Stimulated activated memory B cell treated with anti-CD40 and anti-IgM and Interleukin-4, amounts not matched to agents 10 μg/mL and 1 μg/mL and 100 μg/mL, for 72 hours (primary cell): ENCODE data around the gene ACYP2.
A peak's percentile ranks its signal among the peaks of the same experiment; 100 is the strongest.
"Not testable (repeated sequence)": the region's sequence is repeated elsewhere in the genome, so short reads cannot be mapped to it uniquely, and the experiment has no call there.

Experiments
- ATAC-seq: fragments of 150-1000 bp; cut with Tn5 transposase; 2 replicates; pipeline ENCODE4 v1.10.0; 2021
- H3K27ac Mint-ChIP-seq: one replicate; pipeline ENCODE4 v1.8.0; 2022; ENCODE audit warnings: mild to moderate bottlenecking, mixed read lengths
- H3K27me3 Mint-ChIP-seq: one replicate; pipeline ENCODE4 v1.8.0; 2022; ENCODE audit warnings: mixed read lengths
- H3K36me3 Mint-ChIP-seq: one replicate; pipeline ENCODE4 v1.8.0; 2022; ENCODE audit warnings: mixed read lengths
- H3K4me1 Mint-ChIP-seq: one replicate; pipeline ENCODE4 v1.8.0; 2022; ENCODE audit warnings: mixed read lengths
- H3K4me3 Mint-ChIP-seq: one replicate; pipeline ENCODE4 v1.8.0; 2022; ENCODE audit warnings: mild to moderate bottlenecking, moderate library complexity, mixed read lengths
- H3K9me3 Mint-ChIP-seq: one replicate; pipeline ENCODE4 v1.8.0; 2022; ENCODE audit warnings: mixed read lengths

The ACYP2 gene

DNA sequence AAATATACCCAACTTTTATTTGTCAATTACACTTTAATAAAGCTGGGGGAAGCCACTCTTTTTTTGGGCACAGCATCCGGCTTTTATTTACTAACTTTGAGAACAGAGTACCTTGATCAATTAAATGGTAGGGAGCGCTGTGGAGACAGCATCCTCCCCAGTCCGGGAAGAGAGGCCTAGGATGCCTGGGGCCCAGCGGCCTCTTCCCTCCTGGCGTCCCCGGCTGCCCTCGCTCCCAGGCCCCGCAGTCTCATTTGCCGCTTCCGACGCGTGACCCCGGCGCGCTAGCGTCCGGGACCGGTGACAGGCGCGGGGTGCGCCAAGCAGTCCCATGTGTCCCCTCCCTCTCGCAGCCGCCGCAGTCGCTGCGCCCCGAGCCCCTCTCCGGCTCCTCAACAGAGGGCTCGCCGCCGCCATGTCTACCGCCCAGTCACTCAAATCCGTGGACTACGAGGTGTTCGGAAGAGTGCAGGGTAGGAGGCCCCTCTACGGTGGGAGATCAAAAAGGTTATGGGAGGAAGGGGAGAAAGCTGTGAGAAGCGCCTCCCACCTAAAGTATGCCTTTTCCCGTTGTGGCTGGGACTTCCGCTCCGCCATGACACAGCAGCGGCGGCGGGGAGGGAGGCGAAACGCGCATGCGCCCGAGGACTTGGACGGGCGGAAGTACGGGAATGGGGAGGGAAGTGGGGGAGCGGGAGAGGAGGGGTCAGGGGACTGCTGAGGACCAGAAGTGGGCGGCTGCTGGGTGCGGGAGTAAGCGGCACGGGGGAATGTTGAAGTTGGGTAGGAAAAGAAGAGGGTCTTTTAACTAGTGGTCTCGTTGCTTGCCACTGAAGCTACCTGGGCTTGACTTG lies at the start of gene ACYP2:
TSS of gene ACYP2 (plus strand) at position 332 of the 854 bp plus-strand sequence.
- Mint-ChIP-seq H3K36me3 (peaks cover 29% of the 10 kb centered on the region), H3K27ac (peak within 1 kb of the TSS; percentile 97), H3K27me3 (no peaks in the 10 kb centered on the region), H3K4me3 (peak within 1 kb of the TSS; percentile 97), H3K4me1 (peaks cover 18% of the 10 kb centered on the region), H3K9me3 (peaks cover 4% of the 10 kb centered on the region)
- peak; percentile 93 for ATAC-seq

DNA sequence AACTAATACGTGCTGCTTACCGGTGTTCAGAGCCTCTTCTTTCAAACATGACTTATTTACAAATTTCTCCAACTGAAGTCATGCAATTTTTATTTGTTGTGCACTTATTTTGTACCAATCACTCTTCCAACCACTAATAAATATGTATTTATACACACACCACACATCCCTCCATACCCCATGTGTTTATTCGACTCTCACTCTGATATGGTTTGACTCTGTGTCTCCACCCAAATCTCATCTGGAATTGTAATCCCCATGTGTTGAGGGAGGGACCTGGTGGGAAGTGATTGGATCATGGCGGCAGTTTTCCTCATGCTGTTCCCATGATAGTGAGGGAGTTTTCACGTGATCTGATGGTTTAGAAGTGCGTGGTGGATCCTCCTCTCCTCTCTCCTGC lies 49.5 kb upstream of the ACYP2 start:
- peaks cover 24% of the 10 kb centered on the region for H3K4me1 Mint-ChIP-seq

DNA sequence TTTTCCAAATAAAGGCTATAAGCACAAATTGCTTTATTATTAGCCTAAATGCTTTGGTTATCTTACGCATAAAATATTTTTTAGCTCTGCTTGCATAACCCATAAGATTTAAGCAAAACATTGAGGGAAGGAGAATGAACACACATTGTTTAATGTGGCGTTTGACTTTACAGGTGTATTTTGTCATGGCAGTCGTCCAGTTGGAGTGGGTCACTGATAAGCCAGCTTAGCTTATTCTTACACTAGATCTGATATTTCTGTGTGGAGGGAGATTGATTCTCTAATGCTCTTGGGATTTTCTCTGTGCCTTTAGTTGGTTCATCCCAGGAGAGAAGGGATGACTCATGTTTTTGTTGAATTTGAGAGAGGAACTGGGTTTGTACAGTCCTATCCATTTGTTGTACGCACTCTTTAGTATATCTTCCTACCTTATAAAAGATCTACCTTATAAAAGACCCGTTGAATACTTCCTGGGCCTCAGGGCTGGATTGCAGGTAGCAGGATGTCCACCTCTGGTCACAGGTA lies 47.5 kb upstream of the ACYP2 start:
- H3K27ac Mint-ChIP-seq: peak overlapping the region; percentile 21
- no peaks in the 10 kb centered on the region for H3K27me3 Mint-ChIP-seq
- H3K4me3 Mint-ChIP-seq: no peak overlapping the region
- peaks cover 22% of the 10 kb centered on the region for H3K4me1 Mint-ChIP-seq
- H3K36me3 Mint-ChIP-seq: peaks cover 7% of the 10 kb centered on the region
- H3K9me3 Mint-ChIP-seq: no peaks in the 10 kb centered on the region
- ATAC-seq: no peak

More for the DNA sequence above, 49.5 kb upstream of the ACYP2 start:
- Mint-ChIP-seq H3K36me3 (peaks cover 7% of the 10 kb centered on the region), H3K4me3 (no peak overlapping the region), H3K27ac (no peak overlapping the region), H3K27me3 (no peaks in the 10 kb centered on the region), H3K9me3 (no peaks in the 10 kb centered on the region)
- ATAC-seq: no peak

DNA sequence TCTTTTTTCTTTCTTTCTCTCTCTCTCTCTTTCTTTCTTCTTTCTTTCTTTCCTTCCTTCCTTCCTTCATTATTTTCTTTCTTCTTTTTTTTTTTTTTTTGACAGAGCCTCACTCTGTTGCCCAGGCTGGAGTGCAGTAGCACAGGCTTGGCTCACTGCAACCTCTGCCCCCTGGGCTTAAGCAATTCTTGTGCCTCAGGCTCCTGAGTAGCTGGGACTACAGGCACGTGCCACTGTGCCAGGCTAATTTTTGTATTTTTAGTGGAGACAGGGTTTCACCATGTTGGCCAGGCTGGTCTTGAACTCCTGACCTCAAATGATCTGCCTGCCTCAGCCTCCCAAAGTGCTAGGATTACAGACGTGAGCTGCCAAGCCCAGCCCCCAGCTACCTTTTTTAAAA lies 42.9 kb upstream of the ACYP2 start:
- not testable (repeated sequence) for H3K4me3 Mint-ChIP-seq, H3K27ac Mint-ChIP-seq, H3K27me3 Mint-ChIP-seq, H3K9me3 Mint-ChIP-seq, ATAC-seq, H3K36me3 Mint-ChIP-seq
- H3K4me1 Mint-ChIP-seq: peaks cover 20% of the 10 kb centered on the region

DNA sequence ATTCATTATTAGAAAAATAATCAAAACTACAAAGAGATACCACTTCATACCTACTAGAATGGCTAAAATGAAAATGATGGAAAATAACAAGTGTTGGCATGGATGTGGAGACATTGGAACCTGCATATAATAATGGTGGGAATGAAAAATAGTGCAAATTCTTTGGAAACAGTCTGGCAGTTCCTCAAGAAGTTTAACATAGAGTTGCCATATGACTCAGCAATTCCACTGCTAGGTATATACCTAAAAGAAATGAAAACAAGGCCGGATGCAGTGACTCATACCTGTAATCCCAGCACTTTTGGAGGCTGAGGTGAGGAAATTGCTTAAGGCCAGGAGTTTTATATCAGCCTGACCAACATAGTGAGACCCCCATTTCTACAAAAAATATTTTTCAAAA lies 41.6 kb upstream of the ACYP2 start:
- Mint-ChIP-seq H3K4me3 (no peak overlapping the region), H3K27ac (no peak overlapping the region), H3K36me3 (no peaks in the 10 kb centered on the region), H3K9me3 (no peaks in the 10 kb centered on the region), H3K4me1 (peaks cover 15% of the 10 kb centered on the region), H3K27me3 (no peaks in the 10 kb centered on the region)
- no peak for ATAC-seq

DNA sequence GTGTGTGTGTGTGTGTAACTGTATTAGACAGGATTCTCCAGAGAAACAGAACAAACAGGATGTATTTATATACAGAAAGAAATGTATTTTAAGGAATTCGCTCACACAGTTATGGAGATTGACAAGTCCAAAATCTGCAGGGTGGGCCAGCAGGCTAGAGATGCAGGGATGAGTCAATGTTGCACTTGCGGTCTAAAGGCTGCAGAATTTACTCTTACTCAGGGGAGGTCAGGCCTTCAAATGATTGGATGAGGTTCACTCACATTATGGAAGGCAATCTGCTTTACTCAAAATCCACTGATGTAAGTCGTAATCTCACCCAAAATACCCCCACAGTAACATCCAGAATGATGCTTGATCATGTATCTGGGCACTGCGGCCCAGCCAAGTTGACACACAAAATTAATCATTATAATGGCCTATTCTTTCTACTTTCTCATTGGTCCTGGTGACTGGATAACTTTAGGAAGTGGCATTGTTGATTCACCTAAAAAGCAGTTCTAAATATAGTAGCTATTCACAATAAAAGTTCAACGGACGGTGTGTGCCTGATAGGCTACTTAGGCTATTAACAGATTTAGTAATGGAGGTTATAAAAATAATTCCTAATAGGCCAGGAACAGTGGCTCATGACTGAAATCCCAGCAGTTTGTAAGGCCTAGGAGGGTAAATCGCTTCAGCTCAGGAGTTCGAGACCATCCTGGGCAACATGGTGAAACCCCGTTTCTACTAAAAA lies 40.6 kb upstream of the ACYP2 start:
- H3K4me3 Mint-ChIP-seq: no peak overlapping the region
- H3K27ac Mint-ChIP-seq: no peak overlapping the region
- no peaks in the 10 kb centered on the region for H3K27me3 Mint-ChIP-seq
- no peaks in the 10 kb centered on the region for H3K9me3 Mint-ChIP-seq
- ATAC-seq: no peak
- H3K36me3 Mint-ChIP-seq: no peaks in the 10 kb centered on the region
- peaks cover 15% of the 10 kb centered on the region for H3K4me1 Mint-ChIP-seq

DNA sequence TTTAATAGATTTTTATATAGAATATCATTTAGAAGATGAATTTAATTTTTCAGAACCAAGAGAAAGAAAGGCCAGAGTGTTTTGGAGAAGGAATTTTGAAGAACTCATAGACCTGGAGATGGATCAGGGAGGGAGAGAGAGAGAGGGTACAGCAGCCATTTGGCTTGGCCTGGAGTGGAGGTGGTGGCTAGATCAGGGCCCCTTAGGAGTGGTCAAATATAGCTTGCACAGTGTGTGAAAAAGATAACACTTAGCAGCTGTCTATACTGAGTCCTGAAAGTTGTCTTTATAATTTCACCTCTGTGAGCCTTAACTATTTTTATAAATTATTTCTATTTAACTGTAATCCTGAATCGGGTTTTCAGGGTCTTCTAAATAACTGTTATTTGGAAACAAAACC lies 38.8 kb upstream of the ACYP2 start:
- no peak for ATAC-seq

DNA sequence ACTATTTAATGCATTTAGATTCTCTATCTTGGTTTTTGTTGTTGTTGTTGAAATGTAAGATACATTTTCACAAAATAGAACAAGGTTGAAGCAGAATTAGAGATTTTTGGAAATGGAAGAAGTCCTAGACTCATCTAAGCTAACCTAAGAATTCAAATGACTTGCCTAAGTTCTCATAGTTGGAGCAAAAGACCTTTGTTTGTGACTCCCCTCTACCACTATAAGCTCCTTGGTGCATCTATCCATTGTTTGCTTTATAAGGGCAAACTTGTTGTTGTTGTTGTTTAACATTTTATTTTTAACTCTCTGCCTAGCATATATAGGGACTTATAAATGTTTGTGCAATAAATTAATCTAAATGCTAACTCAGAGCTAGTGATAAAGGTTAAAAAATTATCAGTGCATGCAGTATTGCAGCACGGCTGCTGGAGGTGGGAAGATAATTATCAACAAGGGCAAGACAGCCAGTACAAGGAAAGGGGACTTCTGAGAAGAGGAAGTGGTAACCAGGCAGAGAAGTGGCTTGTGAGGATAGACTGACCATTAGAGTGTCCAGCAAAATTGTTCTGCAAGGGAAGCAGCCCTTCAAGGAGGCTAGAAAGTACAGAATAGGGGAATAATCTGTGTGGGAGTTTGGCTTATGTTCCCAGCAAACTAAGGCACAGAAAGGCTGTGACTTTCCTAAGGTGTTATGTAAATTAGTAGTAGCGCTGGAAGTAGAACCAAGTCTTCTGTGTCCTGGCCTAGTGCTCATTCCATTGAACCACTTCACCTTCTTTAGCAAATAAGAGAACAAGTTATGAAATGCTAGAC lies 38.1 kb upstream of the ACYP2 start:
- Mint-ChIP-seq H3K36me3 (no peaks in the 10 kb centered on the region), H3K4me1 (peaks cover 17% of the 10 kb centered on the region), H3K27ac (no peak overlapping the region), H3K27me3 (no peaks in the 10 kb centered on the region), H3K9me3 (no peaks in the 10 kb centered on the region), H3K4me3 (no peak overlapping the region)
- ATAC-seq: no peak

More for the DNA sequence above, 38.8 kb upstream of the ACYP2 start:
- no peaks in the 10 kb centered on the region for H3K9me3 Mint-ChIP-seq
- H3K4me1 Mint-ChIP-seq: peaks cover 10% of the 10 kb centered on the region
- no peaks in the 10 kb centered on the region for H3K27me3 Mint-ChIP-seq
- no peak overlapping the region for H3K4me3 Mint-ChIP-seq
- no peak overlapping the region for H3K27ac Mint-ChIP-seq
- no peaks in the 10 kb centered on the region for H3K36me3 Mint-ChIP-seq

DNA sequence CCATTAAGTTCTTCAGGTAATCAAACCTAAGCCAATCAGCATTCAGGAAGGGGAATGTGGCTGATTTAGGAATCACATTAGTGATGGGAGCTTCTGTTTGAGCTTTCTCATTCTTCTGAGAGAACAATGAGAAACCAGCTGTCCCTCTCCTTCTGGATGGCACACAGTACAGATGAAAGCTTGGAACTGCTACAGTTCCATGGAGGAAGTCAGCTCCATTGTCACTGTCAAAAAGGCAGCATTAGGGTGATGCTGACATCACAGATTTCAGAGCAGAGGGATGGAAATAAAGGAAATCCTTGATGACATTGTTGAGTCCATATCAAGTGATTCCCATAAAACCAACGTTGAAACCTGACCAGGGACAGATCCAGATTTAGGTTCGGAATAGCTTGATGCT lies 36.1 kb upstream of the ACYP2 start:
- H3K9me3 Mint-ChIP-seq: no peaks in the 10 kb centered on the region
- no peak overlapping the region for H3K4me3 Mint-ChIP-seq
- H3K4me1 Mint-ChIP-seq: peaks cover 18% of the 10 kb centered on the region
- no peaks in the 10 kb centered on the region for H3K27me3 Mint-ChIP-seq
- no peaks in the 10 kb centered on the region for H3K36me3 Mint-ChIP-seq
- no peak for ATAC-seq
- H3K27ac Mint-ChIP-seq: no peak overlapping the region

DNA sequence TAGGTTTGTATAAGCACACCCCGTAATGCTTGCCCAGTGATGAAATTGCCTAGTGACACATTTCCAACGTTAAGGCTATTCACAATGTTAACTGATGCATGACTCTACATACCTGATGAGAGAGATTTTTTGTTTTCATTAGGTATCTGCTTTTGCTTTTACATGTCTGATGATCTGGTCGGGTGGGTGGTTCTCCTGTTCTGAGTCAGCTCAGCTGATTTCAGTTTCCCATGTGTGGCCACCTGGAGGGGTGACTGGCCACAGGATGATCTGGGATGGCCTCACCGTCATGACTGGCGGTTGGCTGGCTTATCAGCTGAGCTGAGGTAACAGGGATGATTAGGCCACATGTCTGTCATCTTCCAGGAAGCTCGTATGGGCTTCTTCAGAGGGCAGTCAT lies 33.8 kb upstream of the ACYP2 start:
- no peaks in the 10 kb centered on the region for H3K27me3 Mint-ChIP-seq
- H3K27ac Mint-ChIP-seq: peak overlapping the region; percentile 7
- no peak overlapping the region for H3K4me3 Mint-ChIP-seq
- H3K9me3 Mint-ChIP-seq: no peaks in the 10 kb centered on the region
- no peaks in the 10 kb centered on the region for H3K36me3 Mint-ChIP-seq
- peaks cover 33% of the 10 kb centered on the region for H3K4me1 Mint-ChIP-seq
- peak; percentile 92 for ATAC-seq

DNA sequence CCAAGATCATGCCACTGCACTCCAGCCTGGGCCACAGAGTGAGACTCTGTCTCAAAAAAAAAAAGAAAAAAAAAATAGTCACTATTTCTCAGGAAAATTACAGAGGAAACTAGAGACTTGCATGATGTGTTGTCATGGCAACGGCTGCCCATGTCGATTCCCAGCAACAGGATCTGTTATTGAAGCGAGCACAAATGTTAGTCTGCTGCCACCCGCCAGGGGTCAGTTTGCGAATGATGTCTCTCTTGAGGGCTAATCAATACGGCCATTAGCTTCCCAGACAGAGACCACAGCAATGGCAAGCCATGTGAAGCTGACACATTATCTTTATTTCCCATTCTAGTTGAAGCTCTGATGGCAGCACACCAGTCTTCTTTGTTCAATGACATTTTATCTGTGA lies 32.4 kb upstream of the ACYP2 start:
- H3K27ac Mint-ChIP-seq: no peak overlapping the region
- H3K27me3 Mint-ChIP-seq: no peaks in the 10 kb centered on the region
- no peak for ATAC-seq
- peaks cover 26% of the 10 kb centered on the region for H3K4me1 Mint-ChIP-seq
- H3K9me3 Mint-ChIP-seq: no peaks in the 10 kb centered on the region
- no peak overlapping the region for H3K4me3 Mint-ChIP-seq
- H3K36me3 Mint-ChIP-seq: no peaks in the 10 kb centered on the region

DNA sequence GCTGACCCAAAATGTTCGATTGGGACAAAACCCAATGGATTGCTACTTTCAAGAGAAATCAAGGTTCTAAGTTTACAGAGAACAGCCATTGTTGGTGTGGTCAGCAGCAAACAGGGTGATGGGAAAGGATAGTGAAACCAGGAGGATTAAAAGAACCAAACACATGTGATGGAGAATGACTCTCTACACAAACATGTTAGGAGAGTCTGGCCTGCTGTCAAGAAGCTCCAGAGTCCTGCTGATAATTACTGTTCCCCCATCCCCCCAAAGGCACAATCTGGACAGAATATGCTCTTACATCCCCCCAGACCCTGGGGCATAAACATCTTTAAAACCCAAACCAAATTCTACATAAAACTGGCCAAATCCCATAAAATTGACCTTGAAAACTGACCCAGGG lies 32.0 kb upstream of the ACYP2 start:
- Mint-ChIP-seq H3K27me3 (no peaks in the 10 kb centered on the region), H3K9me3 (no peaks in the 10 kb centered on the region), H3K27ac (no peak overlapping the region), H3K36me3 (no peaks in the 10 kb centered on the region), H3K4me3 (no peak overlapping the region), H3K4me1 (peaks cover 26% of the 10 kb centered on the region)
- no peak for ATAC-seq

DNA sequence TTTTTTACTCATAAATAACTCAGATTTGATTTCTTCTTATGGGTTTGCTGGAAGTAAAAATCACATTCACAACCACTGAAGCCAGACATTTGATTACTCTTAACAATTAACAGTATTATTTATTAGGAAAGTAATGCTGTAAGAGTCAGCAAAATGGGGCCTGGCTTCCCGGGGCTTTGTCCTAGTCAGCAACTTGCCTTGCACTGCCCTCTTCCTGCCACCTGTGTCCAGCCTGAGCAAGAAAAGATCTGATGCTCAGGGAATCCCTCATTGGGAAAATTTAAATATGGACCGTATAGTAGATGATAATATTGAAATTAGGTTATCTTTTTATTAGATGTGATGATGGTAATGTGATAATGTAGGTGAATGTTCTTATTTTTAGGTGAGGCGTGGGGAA lies 30.8 kb upstream of the ACYP2 start:
- H3K4me1 Mint-ChIP-seq: peaks cover 26% of the 10 kb centered on the region
- no peak overlapping the region for H3K4me3 Mint-ChIP-seq
- no peaks in the 10 kb centered on the region for H3K36me3 Mint-ChIP-seq
- no peak for ATAC-seq
- H3K27me3 Mint-ChIP-seq: no peaks in the 10 kb centered on the region
- no peaks in the 10 kb centered on the region for H3K9me3 Mint-ChIP-seq
- no peak overlapping the region for H3K27ac Mint-ChIP-seq

DNA sequence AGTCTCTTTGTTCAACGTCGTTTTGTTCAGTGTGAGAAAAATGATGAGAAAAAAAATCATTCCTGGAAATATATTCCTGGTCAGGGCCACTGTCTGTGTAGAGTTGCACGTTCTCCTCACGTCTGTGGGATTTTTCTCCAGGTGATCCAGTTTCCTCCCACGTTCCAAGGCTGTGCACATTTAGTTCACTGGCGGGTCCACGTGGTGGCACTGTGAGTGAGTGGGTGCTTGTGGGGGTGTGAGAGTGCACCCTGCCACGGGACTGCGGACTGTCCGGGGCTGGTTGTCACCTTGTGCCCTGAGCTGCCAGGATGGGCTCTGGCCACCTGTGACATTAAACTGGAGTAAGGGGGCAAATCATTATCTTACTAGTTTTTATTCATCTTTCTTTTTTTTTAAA lies 30.3 kb upstream of the ACYP2 start:
- H3K4me1 Mint-ChIP-seq: peaks cover 26% of the 10 kb centered on the region
- H3K36me3 Mint-ChIP-seq: no peaks in the 10 kb centered on the region
- no peaks in the 10 kb centered on the region for H3K27me3 Mint-ChIP-seq
- peak overlapping the region; percentile 41 for H3K27ac Mint-ChIP-seq
- no peaks in the 10 kb centered on the region for H3K9me3 Mint-ChIP-seq
- ATAC-seq: no peak
- H3K4me3 Mint-ChIP-seq: no peak overlapping the region

DNA sequence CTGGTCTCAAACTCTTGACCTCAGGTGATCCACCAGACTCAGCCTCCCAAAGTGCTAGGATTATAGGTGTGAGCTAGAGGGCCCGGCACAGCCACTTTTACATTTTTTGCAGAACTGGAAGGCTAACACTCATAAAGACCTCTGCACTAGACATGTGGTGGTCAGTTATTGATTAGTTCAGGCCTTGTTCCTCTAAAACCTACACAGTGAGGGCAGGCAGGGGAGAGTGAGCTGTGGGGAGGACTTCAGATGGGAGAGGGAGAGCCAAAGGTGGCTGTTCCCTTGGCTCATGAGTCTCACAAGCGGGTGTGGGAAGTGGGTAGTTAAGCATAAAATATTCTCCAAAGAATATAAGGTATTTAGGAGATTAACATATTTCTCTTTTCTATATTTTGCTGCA lies 29.3 kb upstream of the ACYP2 start:
- no peaks in the 10 kb centered on the region for H3K36me3 Mint-ChIP-seq
- H3K9me3 Mint-ChIP-seq: no peaks in the 10 kb centered on the region
- H3K27ac Mint-ChIP-seq: no peak overlapping the region
- peaks cover 35% of the 10 kb centered on the region for H3K4me1 Mint-ChIP-seq
- no peak overlapping the region for H3K4me3 Mint-ChIP-seq
- ATAC-seq: no peak
- H3K27me3 Mint-ChIP-seq: no peaks in the 10 kb centered on the region
